H9 (cell line): ENCODE results near the gene KLK10. TPM values are rescaled to one million over a fixed set of nuclear protein-coding genes. Genes with fewer than 3 reads are reported as not detected.

Experiments
- DNase-seq: peaks from one replicate; pipeline ENCODE4 v3.0.0-alpha.2; 2017
- H2AFZ ChIP-seq: one replicate; pipeline ENCODE4 v1.6.1; 2013; ENCODE audit warnings: mild to moderate bottlenecking, low read length, control low read depth, moderate library complexity
- H2AK5ac ChIP-seq: 2 replicates; pipeline ENCODE4 v1.6.1; 2013; ENCODE audit warnings: low read length, control low read depth, mixed read lengths; ENCODE audit not compliant: insufficient read length
- H2BK120ac ChIP-seq: one replicate; pipeline ENCODE4 v1.6.1; 2013; ENCODE audit warnings: low read depth, mild to moderate bottlenecking, low read length, control low read depth, inconsistent platforms; ENCODE audit not compliant: poor library complexity, severe bottlenecking
- H2BK12ac ChIP-seq: 2 replicates; pipeline ENCODE4 v1.6.1; 2013; ENCODE audit warnings: low read length, control low read depth, mixed read lengths, low read depth; ENCODE audit not compliant: insufficient read length
- H2BK15ac ChIP-seq: 2 replicates; pipeline ENCODE4 v1.6.1; 2013; ENCODE audit warnings: low read depth, low read length, control low read depth
- H2BK20ac ChIP-seq: one replicate; pipeline ENCODE4 v1.6.1; 2013; ENCODE audit warnings: low read depth, mild to moderate bottlenecking, low read length, control low read depth, inconsistent platforms; ENCODE audit not compliant: poor library complexity, severe bottlenecking
- H2BK5ac ChIP-seq: 2 replicates; pipeline ENCODE4 v1.6.1; 2013; ENCODE audit warnings: low read length, control low read depth, mixed read lengths; ENCODE audit not compliant: insufficient read length
- H3K14ac ChIP-seq: 2 replicates; pipeline ENCODE4 v1.6.1; 2013; ENCODE audit warnings: low read length, control low read depth; ENCODE audit not compliant: insufficient read depth
- H3K18ac ChIP-seq: 2 replicates; pipeline ENCODE4 v1.6.1; 2013; ENCODE audit warnings: low read depth, mild to moderate bottlenecking, mixed read lengths, low read length, control low read depth; ENCODE audit not compliant: insufficient read length
- H3K23ac ChIP-seq: 2 replicates; pipeline ENCODE4 v1.6.1; 2013; ENCODE audit warnings: low read length, control low read depth, mixed read lengths, low read depth; ENCODE audit not compliant: insufficient read length
- H3K23me2 ChIP-seq: 2 replicates; pipeline ENCODE4 v1.6.1; 2013; ENCODE audit warnings: low read depth, mild to moderate bottlenecking, mixed read lengths, low read length, control low read depth; ENCODE audit not compliant: insufficient read length, poor library complexity, severe bottlenecking
- H3K27ac ChIP-seq: 2 replicates; pipeline ENCODE4 v1.5.1; 2013; ENCODE audit warnings: low read length, control low read depth, mixed read lengths, low read depth; ENCODE audit not compliant: insufficient read length
- H3K27me3 ChIP-seq: 2 replicates; pipeline ENCODE4 v1.6.1; 2013; ENCODE audit warnings: low read length, control low read depth, inconsistent platforms; ENCODE audit not compliant: insufficient read depth
- H3K4ac ChIP-seq: 2 replicates; pipeline ENCODE4 v1.6.1; 2013; ENCODE audit warnings: low read depth, mild to moderate bottlenecking, control low read depth, inconsistent platforms, low read length, moderate library complexity
- H3K4me1 ChIP-seq: 2 replicates; pipeline ENCODE4 v1.6.1; 2013; ENCODE audit warnings: low read length, control low read depth, inconsistent platforms; ENCODE audit not compliant: insufficient read depth
- H3K4me2 ChIP-seq: 2 replicates; pipeline ENCODE4 v1.6.1; 2013; ENCODE audit warnings: low read length, control low read depth, mixed read lengths; ENCODE audit not compliant: insufficient read length, insufficient read depth
- H3K56ac ChIP-seq: 2 replicates; pipeline ENCODE4 v1.6.1; 2013; ENCODE audit warnings: low read depth, mild to moderate bottlenecking, mixed read lengths, low read length, control low read depth; ENCODE audit not compliant: insufficient read length
- H3K79me1 ChIP-seq: 2 replicates; pipeline ENCODE4 v1.6.1; 2013; ENCODE audit warnings: low read depth, mild to moderate bottlenecking, moderate library complexity, low read length, control low read depth, inconsistent platforms; ENCODE audit not compliant: insufficient read depth, poor library complexity, severe bottlenecking
- H3K79me2 ChIP-seq: 2 replicates; pipeline ENCODE4 v1.6.1; 2013; ENCODE audit warnings: low read length, control low read depth, inconsistent platforms; ENCODE audit not compliant: insufficient read depth
- H3K9ac ChIP-seq: 2 replicates; pipeline ENCODE4 v1.6.1; 2013; ENCODE audit warnings: low read length, control low read depth, mixed read lengths; ENCODE audit not compliant: insufficient read length; ENCODE audit errors: extremely low read depth
- H3K9me3 ChIP-seq: one replicate; pipeline ENCODE4 v1.6.1; 2013; ENCODE audit warnings: low read depth, low read length, inconsistent platforms; ENCODE audit not compliant: control insufficient read depth
- H3T11ph ChIP-seq: one replicate; pipeline ENCODE4 v1.6.1; 2013; ENCODE audit warnings: mild to moderate bottlenecking, low read length, control low read depth, inconsistent platforms
- H4K20me1 ChIP-seq: one replicate; pipeline ENCODE4 v1.6.1; 2013; ENCODE audit not compliant: control insufficient read depth, insufficient read length, insufficient read depth
- H4K5ac ChIP-seq: 2 replicates; pipeline ENCODE4 v1.6.1; 2013; ENCODE audit warnings: low read depth, mild to moderate bottlenecking, mixed read lengths, low read length, control low read depth; ENCODE audit not compliant: insufficient read length
- H4K8ac ChIP-seq: replicated peaks from 2 replicates; pipeline ENCODE4 v1.6.1; 2013; ENCODE audit warnings: low read length, control low read depth, mixed read lengths, low read depth; ENCODE audit not compliant: insufficient read length
- H4K91ac ChIP-seq: 2 replicates; pipeline ENCODE4 v1.6.1; 2013; ENCODE audit warnings: low read depth, mild to moderate bottlenecking, moderate library complexity, mixed read lengths, low read length, control low read depth; ENCODE audit not compliant: insufficient read length
- H3K27ac Mint-ChIP-seq, 3 experiments: 2 replicates in 2 of 3; 3 replicates in 1 of 3; pipeline ENCODE4 v1.8.0; 2020 to 2021; ENCODE audit warnings: mixed read lengths in 3 of 3, mild to moderate bottlenecking in 1 of 3, moderate library complexity in 1 of 3
- H3K27me3 Mint-ChIP-seq: 2 replicates; pipeline ENCODE4 v1.8.0; 2021; ENCODE audit warnings: low read depth, mild to moderate bottlenecking, moderate library complexity, mixed read lengths
- H3K36me3 Mint-ChIP-seq, 3 experiments: 2 replicates in 2 of 3; 3 replicates in 1 of 3; pipeline ENCODE4 v1.8.0; 2020 to 2021; ENCODE audit warnings: low read depth in 3 of 3, mixed read lengths in 3 of 3; ENCODE audit not compliant: insufficient read depth in 1 of 3
- H3K4me1 Mint-ChIP-seq, 2 experiments: 2 replicates each; pipeline ENCODE4 v1.8.0; 2020; ENCODE audit warnings: mixed read lengths in 2 of 2
- H3K4me3 Mint-ChIP-seq, 2 experiments: 2 replicates in 1 of 2; 3 replicates in 1 of 2; pipeline ENCODE4 v1.8.0; 2020 to 2021; ENCODE audit warnings: mild to moderate bottlenecking in 2 of 2, mixed read lengths in 2 of 2, moderate library complexity in 1 of 2
- H3K9me3 Mint-ChIP-seq, 2 experiments: 2 replicates in 1 of 2; 3 replicates in 1 of 2; pipeline ENCODE4 v1.8.0; 2020; ENCODE audit warnings: mild to moderate bottlenecking in 2 of 2, mixed read lengths in 2 of 2, moderate library complexity in 1 of 2
- WGBS: extraction: QIAGEN DNeasy Blood & Tissue Kit; methylation state at CpG from one replicate; pipeline ENCODE4 v1.1.7; 2013; ENCODE audit warnings: missing lambda C conversion rate, low lambda C conversion rate, mixed read lengths; ENCODE audit not compliant: insufficient read length; ENCODE audit errors: extremely low coverage; 5-methylcytosine and 5-hydroxymethylcytosine counted together
- total RNA-seq: library from RNA; stranded (reverse); gene quantifications from 2 replicates; pipeline ENCODE4 v1.2.1, GENCODE V29; 2021
- TF ChIP-seq, protein P1 (sequence below): fragments of 200-600 bp; sonication (generic); conservative IDR thresholded peaks from 3 replicates; pipeline ENCODE4 v1.8.0; 2021; ENCODE audit warnings: antibody characterized with exemption, mild to moderate bottlenecking

KLK10 gene
- total RNA-seq, 1 experiment from 2014 or later: 1.3 TPM

DNA sequence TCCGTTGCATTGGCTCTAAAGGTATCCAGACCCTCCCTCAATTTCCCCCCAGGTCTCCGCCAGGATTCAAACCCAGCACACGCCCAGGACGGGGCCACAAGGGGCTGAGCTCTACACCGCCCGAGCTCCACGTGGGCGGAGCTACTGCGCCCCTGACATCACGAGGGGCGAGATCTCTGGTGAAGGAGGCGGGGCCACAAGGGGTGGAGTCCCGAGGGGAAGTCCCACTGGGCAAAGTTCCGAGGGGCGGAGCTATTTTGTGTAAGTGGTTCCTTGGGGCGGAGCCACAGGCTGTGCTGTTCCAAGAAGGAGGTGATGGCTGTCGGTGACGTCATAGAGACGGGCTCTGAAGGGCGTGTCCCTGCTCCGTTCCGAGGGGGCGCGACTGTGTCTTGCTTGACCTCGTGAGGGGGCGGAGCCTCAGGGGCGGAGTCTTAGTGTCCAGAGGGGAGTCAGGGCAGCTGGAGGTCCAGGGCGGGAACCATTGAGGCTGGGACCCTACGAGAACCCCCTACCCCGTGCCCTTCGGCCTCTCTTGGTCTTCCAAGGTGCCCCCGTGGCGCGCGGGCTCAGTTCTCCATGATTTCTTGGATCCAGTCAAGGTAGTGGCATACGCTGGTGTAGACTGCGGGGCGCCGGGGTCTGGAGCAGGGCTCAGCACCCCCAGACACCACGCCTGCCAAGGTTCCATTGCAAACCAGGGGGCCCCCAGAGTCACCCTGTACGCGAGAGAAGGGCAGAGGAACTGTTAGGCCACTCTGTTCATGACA, 16.8 kb downstream of the KLK10 start:
- peaks cover 22 to 31% of the 10 kb centered on the region in 2 experiments for H3K4me1 Mint-ChIP-seq
- H3K23ac ChIP-seq: no peak overlapping the region
- no peak overlapping the region for H2BK120ac ChIP-seq
- H3K27me3 Mint-ChIP-seq: peaks cover 42% of the 10 kb centered on the region
- H3K14ac ChIP-seq: 0 out of 2 replicates have a peak overlapping the region, but pooled peaks have one; percentile 77
- no CpG with 5 or more reads among the region's 42 CpGs for WGBS
- H3K56ac ChIP-seq: no peak overlapping the region
- H3K27ac Mint-ChIP-seq: peak overlapping the region in 2 of 3 experiments; percentile 57 to 88; a peak in 3 of 7 replicates
- peak overlapping the region; percentile 32 for H4K91ac ChIP-seq
- H3K27me3 ChIP-seq: no peaks in the 10 kb centered on the region
- H3K4me1 ChIP-seq: 0 out of 2 replicates have a peak, but pooled peaks cover 4% of the 10 kb centered on the region
- H2BK20ac ChIP-seq: no peak overlapping the region
- peak; percentile 100 for DNase-seq
- H3K9me3 Mint-ChIP-seq: no peaks in the 10 kb centered on the region; a peak in 1 of 5 replicates
- H4K20me1 ChIP-seq: no peaks in the 10 kb centered on the region
- H3K4ac ChIP-seq: no peak overlapping the region
- no peak overlapping the region for H4K8ac ChIP-seq
- peak overlapping the region; percentile 14 for H3K27ac ChIP-seq
- H3T11ph ChIP-seq: no peak overlapping the region
- TF ChIP-seq, protein P1, sequence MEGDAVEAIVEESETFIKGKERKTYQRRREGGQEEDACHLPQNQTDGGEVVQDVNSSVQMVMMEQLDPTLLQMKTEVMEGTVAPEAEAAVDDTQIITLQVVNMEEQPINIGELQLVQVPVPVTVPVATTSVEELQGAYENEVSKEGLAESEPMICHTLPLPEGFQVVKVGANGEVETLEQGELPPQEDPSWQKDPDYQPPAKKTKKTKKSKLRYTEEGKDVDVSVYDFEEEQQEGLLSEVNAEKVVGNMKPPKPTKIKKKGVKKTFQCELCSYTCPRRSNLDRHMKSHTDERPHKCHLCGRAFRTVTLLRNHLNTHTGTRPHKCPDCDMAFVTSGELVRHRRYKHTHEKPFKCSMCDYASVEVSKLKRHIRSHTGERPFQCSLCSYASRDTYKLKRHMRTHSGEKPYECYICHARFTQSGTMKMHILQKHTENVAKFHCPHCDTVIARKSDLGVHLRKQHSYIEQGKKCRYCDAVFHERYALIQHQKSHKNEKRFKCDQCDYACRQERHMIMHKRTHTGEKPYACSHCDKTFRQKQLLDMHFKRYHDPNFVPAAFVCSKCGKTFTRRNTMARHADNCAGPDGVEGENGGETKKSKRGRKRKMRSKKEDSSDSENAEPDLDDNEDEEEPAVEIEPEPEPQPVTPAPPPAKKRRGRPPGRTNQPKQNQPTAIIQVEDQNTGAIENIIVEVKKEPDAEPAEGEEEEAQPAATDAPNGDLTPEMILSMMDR: no peak
- H2AFZ ChIP-seq: no peak overlapping the region
- peak overlapping the region; percentile 46 for H3K9ac ChIP-seq
- no peaks in the 10 kb centered on the region for H3K9me3 ChIP-seq
- H2BK5ac ChIP-seq: no peak overlapping the region
- H2BK15ac ChIP-seq: no peak overlapping the region
- H2AK5ac ChIP-seq: no peak overlapping the region
- H3K23me2 ChIP-seq: peaks cover 6% of the 10 kb centered on the region
- no peaks in the 10 kb centered on the region for H3K79me1 ChIP-seq
- peak overlapping the region; percentile 14 to 59; a peak in 4 of 5 replicates for H3K4me3 Mint-ChIP-seq
- no peak overlapping the region for H4K5ac ChIP-seq
- H3K36me3 Mint-ChIP-seq: no peaks in the 10 kb centered on the region
- no peaks in the 10 kb centered on the region for H3K79me2 ChIP-seq
- no peak overlapping the region for H2BK12ac ChIP-seq
- H3K18ac ChIP-seq: peak overlapping the region; percentile 51
- H3K4me2 ChIP-seq: peak overlapping the region; percentile 76
